GM23338 (cell line): ENCODE measurements around the gene ZDHHC1. TPM values are rescaled to one million over a fixed set of nuclear protein-coding genes. Genes with fewer than 3 reads are reported as not detected.

Source experiments
- ATAC-seq: fragments of 200-7000 bp; cut with Tn5 transposase; 3 replicates; pipeline ENCODE4 v1.9.1; 2020
- DNase-seq: peaks from one replicate; pipeline ENCODE4 v3.0.0-alpha.2; 2015; ENCODE audit warnings: low spot score
- H2AFZ ChIP-seq: fragments of 200-600 bp; sonication (generic); 2 replicates; pipeline ENCODE4 v1.8.0; 2016; ENCODE audit warnings: antibody characterized with exemption, mild to moderate bottlenecking, moderate library complexity
- H3F3A ChIP-seq: fragments of 200-600 bp; sonication (generic); replicated peaks from 2 replicates; pipeline ENCODE4 v1.8.0; 2017; ENCODE audit warnings: antibody characterized with exemption, mixed run types, low read depth
- H3K27ac ChIP-seq: fragments of 200-600 bp; sonication (generic); 2 replicates; pipeline ENCODE4 v1.6.1; 2016; ENCODE audit warnings: low read depth
- H3K27me3 ChIP-seq: fragments of 200-600 bp; sonication (generic); 2 replicates; pipeline ENCODE4 v1.8.0; 2016; ENCODE audit warnings: mild to moderate bottlenecking, mixed run types, moderate library complexity; ENCODE audit not compliant: insufficient read depth
- H3K36me3 ChIP-seq: fragments of 200-600 bp; sonication (generic); 2 replicates; pipeline ENCODE4 v1.8.0; 2016; ENCODE audit warnings: mild to moderate bottlenecking; ENCODE audit not compliant: insufficient read depth
- H3K4me1 ChIP-seq: fragments of 200-600 bp; sonication (generic); 2 replicates; pipeline ENCODE4 v1.8.0; 2016; ENCODE audit warnings: mild to moderate bottlenecking, moderate library complexity; ENCODE audit not compliant: insufficient read depth
- H3K4me2 ChIP-seq: fragments of 200-600 bp; sonication (generic); 2 replicates; pipeline ENCODE4 v1.7.1; 2017; ENCODE audit warnings: mixed run types
- H3K4me3 ChIP-seq: fragments of 200-600 bp; sonication (generic); 2 replicates; pipeline ENCODE4 v1.6.1; 2016; ENCODE audit warnings: mixed run types
- H3K79me2 ChIP-seq: fragments of 200-600 bp; sonication (generic); replicated peaks from 2 replicates; pipeline ENCODE4 v1.8.0; 2017; ENCODE audit warnings: mild to moderate bottlenecking; ENCODE audit not compliant: insufficient read depth
- H3K9me2 ChIP-seq: fragments of 200-600 bp; sonication (generic); 2 replicates; pipeline ENCODE4 v1.8.0; 2017; ENCODE audit not compliant: insufficient read depth
- H4K20me1 ChIP-seq: fragments of 200-600 bp; sonication (generic); replicated peaks from 2 replicates; pipeline ENCODE4 v1.8.0; 2017; ENCODE audit warnings: mild to moderate bottlenecking; ENCODE audit not compliant: insufficient read depth
- H3K27ac Mint-ChIP-seq: 2 replicates; pipeline ENCODE4 v1.8.0; 2020; ENCODE audit warnings: inconsistent platforms, mild to moderate bottlenecking, moderate library complexity, mixed read lengths
- H3K27me3 Mint-ChIP-seq: 3 replicates; pipeline ENCODE4 v1.8.0; 2022; ENCODE audit warnings: low read depth, mild to moderate bottlenecking, moderate library complexity, mixed read lengths, inconsistent platforms; ENCODE audit not compliant: insufficient read depth, poor library complexity
- H3K36me3 Mint-ChIP-seq: 3 replicates; pipeline ENCODE4 v1.8.0; 2021; ENCODE audit warnings: low read depth, mild to moderate bottlenecking, inconsistent platforms, moderate library complexity, mixed read lengths
- H3K4me1 Mint-ChIP-seq: 3 replicates; pipeline ENCODE4 v1.8.0; 2020; ENCODE audit warnings: mild to moderate bottlenecking, inconsistent platforms, mixed read lengths
- H3K4me3 Mint-ChIP-seq: 3 replicates; pipeline ENCODE4 v1.8.0; 2021; ENCODE audit warnings: moderate library complexity, mild to moderate bottlenecking, inconsistent platforms, mixed read lengths
- H3K9me3 Mint-ChIP-seq: 3 replicates; pipeline ENCODE4 v1.8.0; 2020; ENCODE audit warnings: moderate library complexity, mild to moderate bottlenecking, inconsistent platforms, mixed read lengths
- CREB1 ChIP-seq: fragments of 250-450 bp; sonication (Bioruptor Pico); IDR thresholded peaks from 2 replicates; pipeline ENCODE4 v1.5.0; 2020; ENCODE audit warnings: low read depth, mild to moderate bottlenecking, moderate library complexity
- EZH2 ChIP-seq: fragments of 200-600 bp; sonication (generic); IDR thresholded peaks from one replicate; pipeline ENCODE4 v1.8.0; 2017; ENCODE audit warnings: antibody characterized with exemption, mild to moderate bottlenecking, low read depth; ENCODE audit not compliant: unreplicated experiment
- EZH2phosphoT487 ChIP-seq: fragments of 200-600 bp; sonication (generic); IDR thresholded peaks from one replicate; pipeline ENCODE4 v1.8.1; 2018; ENCODE audit warnings: antibody characterized with exemption; ENCODE audit not compliant: unreplicated experiment
- STAT1 ChIP-seq: IDR thresholded peaks from one replicate; pipeline ENCODE4 v1.6.1; 2016; ENCODE audit warnings: antibody characterized with exemption; ENCODE audit not compliant: unreplicated experiment
- ZNF331 ChIP-seq: fragments of 250-450 bp; sonication (Bioruptor Pico); IDR thresholded peaks from 2 replicates; pipeline ENCODE4 v1.5.0; 2020; ENCODE audit warnings: low read depth, mild to moderate bottlenecking, moderate library complexity
- polyA plus RNA-seq: library from polyadenylated mRNA; unstranded; fragments of >200 nt; fragmentation: Nextera tagmentation; extraction: Ambion mirVana; gene quantifications from 2 replicates; pipeline ENCODE4 v1.2.1, GENCODE V29; 2016
- total RNA-seq: library from RNA; depleted of rRNA; stranded (reverse); fragments of >200 nt; shearing (Covaris generic); gene quantifications from 2 replicates; pipeline ENCODE4 v1.2.3, GENCODE V29; 2014
- TF ChIP-seq, protein P1 (sequence below): IDR thresholded peaks from one replicate; pipeline ENCODE4 v1.6.1; 2018; ENCODE audit warnings: antibody characterized with exemption; ENCODE audit not compliant: unreplicated experiment
- TF ChIP-seq, protein P2 (sequence below): IDR thresholded peaks from 2 replicates; pipeline ENCODE4 v1.6.1; 2016; ENCODE audit warnings: antibody characterized with exemption

Gene ZDHHC1
- total and polyA plus RNA-seq, 2 experiments from 2014 or later = 1.4 to 2.7 TPM

- TF ChIP-seq, protein P1, sequence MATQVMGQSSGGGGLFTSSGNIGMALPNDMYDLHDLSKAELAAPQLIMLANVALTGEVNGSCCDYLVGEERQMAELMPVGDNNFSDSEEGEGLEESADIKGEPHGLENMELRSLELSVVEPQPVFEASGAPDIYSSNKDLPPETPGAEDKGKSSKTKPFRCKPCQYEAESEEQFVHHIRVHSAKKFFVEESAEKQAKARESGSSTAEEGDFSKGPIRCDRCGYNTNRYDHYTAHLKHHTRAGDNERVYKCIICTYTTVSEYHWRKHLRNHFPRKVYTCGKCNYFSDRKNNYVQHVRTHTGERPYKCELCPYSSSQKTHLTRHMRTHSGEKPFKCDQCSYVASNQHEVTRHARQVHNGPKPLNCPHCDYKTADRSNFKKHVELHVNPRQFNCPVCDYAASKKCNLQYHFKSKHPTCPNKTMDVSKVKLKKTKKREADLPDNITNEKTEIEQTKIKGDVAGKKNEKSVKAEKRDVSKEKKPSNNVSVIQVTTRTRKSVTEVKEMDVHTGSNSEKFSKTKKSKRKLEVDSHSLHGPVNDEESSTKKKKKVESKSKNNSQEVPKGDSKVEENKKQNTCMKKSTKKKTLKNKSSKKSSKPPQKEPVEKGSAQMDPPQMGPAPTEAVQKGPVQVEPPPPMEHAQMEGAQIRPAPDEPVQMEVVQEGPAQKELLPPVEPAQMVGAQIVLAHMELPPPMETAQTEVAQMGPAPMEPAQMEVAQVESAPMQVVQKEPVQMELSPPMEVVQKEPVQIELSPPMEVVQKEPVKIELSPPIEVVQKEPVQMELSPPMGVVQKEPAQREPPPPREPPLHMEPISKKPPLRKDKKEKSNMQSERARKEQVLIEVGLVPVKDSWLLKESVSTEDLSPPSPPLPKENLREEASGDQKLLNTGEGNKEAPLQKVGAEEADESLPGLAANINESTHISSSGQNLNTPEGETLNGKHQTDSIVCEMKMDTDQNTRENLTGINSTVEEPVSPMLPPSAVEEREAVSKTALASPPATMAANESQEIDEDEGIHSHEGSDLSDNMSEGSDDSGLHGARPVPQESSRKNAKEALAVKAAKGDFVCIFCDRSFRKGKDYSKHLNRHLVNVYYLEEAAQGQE = no peak
- no peak for TF ChIP-seq EZH2
- TF ChIP-seq, protein P2, sequence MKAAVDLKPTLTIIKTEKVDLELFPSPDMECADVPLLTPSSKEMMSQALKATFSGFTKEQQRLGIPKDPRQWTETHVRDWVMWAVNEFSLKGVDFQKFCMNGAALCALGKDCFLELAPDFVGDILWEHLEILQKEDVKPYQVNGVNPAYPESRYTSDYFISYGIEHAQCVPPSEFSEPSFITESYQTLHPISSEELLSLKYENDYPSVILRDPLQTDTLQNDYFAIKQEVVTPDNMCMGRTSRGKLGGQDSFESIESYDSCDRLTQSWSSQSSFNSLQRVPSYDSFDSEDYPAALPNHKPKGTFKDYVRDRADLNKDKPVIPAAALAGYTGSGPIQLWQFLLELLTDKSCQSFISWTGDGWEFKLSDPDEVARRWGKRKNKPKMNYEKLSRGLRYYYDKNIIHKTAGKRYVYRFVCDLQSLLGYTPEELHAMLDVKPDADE = no peak
- no peak for TF ChIP-seq STAT1
- TF ChIP-seq EZH2phosphoT487 = no peak
- no peak for TF ChIP-seq CREB1 (CRISPR knock-in tag)
- TF ChIP-seq ZNF331 (CRISPR knock-in tag) = no peak
Observed at GRCh38 chr16:67397036-67397801, 19.1 kb downstream of the ZDHHC1 start (continued).

DNA sequence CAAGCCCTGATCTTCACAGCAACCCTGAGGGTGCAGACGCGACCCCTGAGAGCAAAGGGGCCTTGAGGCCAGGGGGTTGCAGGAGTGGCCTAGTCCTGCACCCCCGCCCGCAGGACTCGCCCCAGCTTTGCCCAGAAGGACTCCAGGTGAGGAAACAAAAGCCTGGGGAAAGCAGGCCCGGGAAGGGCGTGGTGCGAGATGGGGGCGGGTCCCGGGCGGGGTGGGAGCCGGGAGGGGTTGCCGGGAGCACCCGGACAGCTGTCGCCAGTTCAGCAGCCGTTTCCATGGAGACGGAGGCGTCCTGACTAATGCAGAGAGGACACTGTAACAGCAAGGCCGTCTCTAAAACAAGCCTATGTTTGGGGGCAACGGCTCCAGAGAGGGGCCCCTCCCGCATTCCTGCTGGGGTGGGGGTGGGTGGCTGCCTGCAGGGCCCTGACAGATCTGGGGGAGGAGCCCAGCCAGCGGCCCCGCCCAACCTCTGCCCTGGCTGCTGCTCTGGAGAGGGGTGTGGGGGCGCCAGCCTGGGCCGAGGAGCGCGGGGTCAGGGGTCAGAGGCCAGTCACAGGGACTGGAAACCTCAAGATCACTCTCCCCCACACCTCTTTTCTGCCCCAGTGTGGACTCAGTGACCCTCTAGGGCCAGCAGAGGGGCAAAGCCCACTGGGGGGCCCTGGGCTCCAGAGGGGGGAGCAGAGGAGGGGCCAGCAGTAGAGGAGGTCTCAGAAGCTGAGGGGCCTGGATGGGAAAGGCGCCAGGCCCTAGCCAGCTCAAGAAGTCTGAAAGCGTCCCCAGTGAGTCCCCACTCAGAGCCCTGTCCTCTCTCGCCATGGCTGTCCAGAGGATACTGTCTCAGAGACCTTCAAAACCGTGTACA, 19.9 kb downstream of the ZDHHC1 start:
- Histone ChIP-seq H3K9me2 (no peaks in the 10 kb centered on the region), H3K4me1 (peaks cover 34% of the 10 kb centered on the region), H3K27ac (no peak overlapping the region), H3K27me3 (peaks cover 45% of the 10 kb centered on the region), H2AFZ (peak overlapping the region; percentile 69; the same call in 1 of the 2 replicates), H3F3A (0 out of 2 replicates have a peak, but pooled peaks cover 10% of the 10 kb centered on the region), H3K79me2 (no peaks in the 10 kb centered on the region), H3K4me2 (peak overlapping the region; percentile 83), H4K20me1 (no peaks in the 10 kb centered on the region), H3K4me3 (peak overlapping the region; percentile 53), H3K36me3 (no peaks in the 10 kb centered on the region)
- peaks cover 21% of the 10 kb centered on the region for H3K4me1 Mint-ChIP-seq
- H3K27ac Mint-ChIP-seq = no peak overlapping the region
- H3K36me3 Mint-ChIP-seq = no peaks in the 10 kb centered on the region
- H3K27me3 Mint-ChIP-seq = peaks cover 55% of the 10 kb centered on the region
- peak overlapping the region; percentile 24; the same call in 2 of the 3 replicates for H3K4me3 Mint-ChIP-seq
- TF ChIP-seq STAT1 = no peak
- TF ChIP-seq, protein P2 = no peak
- TF ChIP-seq CREB1 (CRISPR knock-in tag) = no peak
- peak; percentile 96 for DNase-seq
- no peaks in the 10 kb centered on the region for H3K9me3 Mint-ChIP-seq
- peak; percentile 21 for ATAC-seq
